NT2/D1 (cell line): ENCODE measurements around the gene AVP.
A peak's percentile ranks its signal among the peaks of the same experiment; 100 is the strongest.

Experiments used
- DNase-seq: peaks from one replicate; pipeline ENCODE4 v3.0.0-alpha.2; 2011; ENCODE audit warnings: low read depth, low spot score
- H3K27me3 ChIP-seq: 2 replicates; pipeline ENCODE4 v1.6.0; 2011; ENCODE audit warnings: mild to moderate bottlenecking; ENCODE audit not compliant: insufficient read length, insufficient read depth
- H3K36me3 ChIP-seq: 2 replicates; pipeline ENCODE4 v1.6.1; 2011; ENCODE audit warnings: mild to moderate bottlenecking, low read length, mixed read lengths; ENCODE audit not compliant: insufficient read depth, insufficient read length
- H3K4me1 ChIP-seq: 2 replicates; pipeline ENCODE4 v1.5.1; 2011; ENCODE audit not compliant: insufficient read depth, insufficient read length
- H3K4me3 ChIP-seq: 2 replicates; pipeline ENCODE4 v1.5.1; 2011; ENCODE audit warnings: low read depth; ENCODE audit not compliant: insufficient read length
- H3K9ac ChIP-seq: 2 replicates; pipeline ENCODE4 v1.6.0; 2011; ENCODE audit warnings: low read depth; ENCODE audit not compliant: insufficient read length
- H3K9me3 ChIP-seq: 2 replicates; pipeline ENCODE4 v1.5.1; 2011; ENCODE audit warnings: mild to moderate bottlenecking, low read length; ENCODE audit not compliant: insufficient read depth
- SUZ12 ChIP-seq: IDR thresholded peaks from 2 replicates; pipeline ENCODE4 v1.6.1; 2011; ENCODE audit not compliant: insufficient read length, insufficient read depth; ENCODE audit errors: extremely low read depth
- YY1 ChIP-seq: IDR thresholded peaks from 2 replicates; pipeline ENCODE4 v1.6.1; 2011; ENCODE audit not compliant: insufficient read length, insufficient read depth
- ZNF274 ChIP-seq: IDR thresholded peaks from 2 replicates; pipeline ENCODE4 v1.6.1; 2011; ENCODE audit warnings: mild to moderate bottlenecking, low read depth, low read length

The AVP gene

GRCh38 chr20:3045816-3046676, 38.5 kb downstream of the AVP start, which contains the start of gene MRPS26:
MRPS26 (plus strand) TSS chr20:3046052; CDS start chr20:3046069, 17 bp downstream.
- Histone ChIP-seq H3K9me3 (no peaks in the 10 kb centered on the region), H3K27me3 (no peaks in the 10 kb centered on the region), H3K4me1 (peaks cover 4% of the 10 kb centered on the region), H3K4me3 (peak within 1 kb of the TSS; percentile 92), H3K36me3 (peaks cover 39% of the 10 kb centered on the region), H3K9ac (peak within 1 kb of the TSS; percentile 92)
- peak; percentile 90 for DNase-seq
- TF ChIP-seq SUZ12 (no peak), ZNF274 (no peak), YY1 (no peak)

GRCh38 chr20:3045042-3045815, 39.3 kb downstream of the AVP start:
- H3K4me3 ChIP-seq: peak overlapping the region; percentile 92
- TF ChIP-seq YY1 (no peak), SUZ12 (no peak), ZNF274 (no peak)
- peaks cover 38% of the 10 kb centered on the region for H3K36me3 ChIP-seq
- peak overlapping the region; percentile 92 for H3K9ac ChIP-seq
- H3K9me3 ChIP-seq: no peaks in the 10 kb centered on the region
- DNase-seq: no peak
- no peaks in the 10 kb centered on the region for H3K27me3 ChIP-seq
- peaks cover 4% of the 10 kb centered on the region for H3K4me1 ChIP-seq

GRCh38 chr20:3044336-3044965, 40.1 kb downstream of the AVP start:
- Histone ChIP-seq H3K36me3 (peaks cover 38% of the 10 kb centered on the region), H3K27me3 (no peaks in the 10 kb centered on the region), H3K9ac (no peak overlapping the region), H3K4me3 (no peak overlapping the region), H3K9me3 (no peaks in the 10 kb centered on the region), H3K4me1 (peaks cover 4% of the 10 kb centered on the region)
- DNase-seq: no peak
- no peak for TF ChIP-seq SUZ12
- no peak for TF ChIP-seq ZNF274
- no peak for TF ChIP-seq YY1

- no peaks in the 10 kb centered on the region for H3K9me3 ChIP-seq
- TF ChIP-seq ZNF274 (no peak), YY1 (no peak), SUZ12 (no peak)
- H3K9ac ChIP-seq: no peak within 1 kb of the TSS
- DNase-seq: no peak
- peaks cover 38% of the 10 kb centered on the region for H3K36me3 ChIP-seq
- H3K4me1 ChIP-seq: peaks cover 4% of the 10 kb centered on the region
- H3K4me3 ChIP-seq: no peak within 1 kb of the TSS
- no peaks in the 10 kb centered on the region for H3K27me3 ChIP-seq
Observed at GRCh38 chr20:3043322-3043721, 41.2 kb downstream of the AVP start, which contains the start of gene GNRH2. GNRH2 (plus strand) TSS chr20:3043622; CDS start chr20:3044415, 793 bp downstream.

- no peaks in the 10 kb centered on the region for H3K27me3 ChIP-seq
- peaks cover 37% of the 10 kb centered on the region for H3K36me3 ChIP-seq
- H3K4me3 ChIP-seq: no peak overlapping the region
- H3K4me1 ChIP-seq: peaks cover 4% of the 10 kb centered on the region
- TF ChIP-seq YY1 (no peak), ZNF274 (no peak)
- no peak for DNase-seq
- no peaks in the 10 kb centered on the region for H3K9me3 ChIP-seq
- H3K9ac ChIP-seq: no peak overlapping the region
Observed at GRCh38 chr20:3042625-3043024, 41.9 kb downstream of the AVP start.

GRCh38 chr20:3041854-3042409, 42.6 kb downstream of the AVP start:
- TF ChIP-seq SUZ12 (no peak), ZNF274 (no peak), YY1 (no peak)
- Histone ChIP-seq H3K36me3 (peaks cover 37% of the 10 kb centered on the region), H3K27me3 (no peaks in the 10 kb centered on the region), H3K9ac (no peak overlapping the region), H3K4me3 (no peak overlapping the region), H3K4me1 (peaks cover 4% of the 10 kb centered on the region), H3K9me3 (no peaks in the 10 kb centered on the region)
- DNase-seq: no peak

- no peaks in the 10 kb centered on the region for H3K9me3 ChIP-seq
- H3K9ac ChIP-seq: no peak overlapping the region
- H3K4me3 ChIP-seq: no peak overlapping the region
- H3K4me1 ChIP-seq: peaks cover 4% of the 10 kb centered on the region
- DNase-seq: no peak
- TF ChIP-seq YY1 (no peak), SUZ12 (no peak)
- peaks cover 54% of the 10 kb centered on the region for H3K36me3 ChIP-seq
- no peaks in the 10 kb centered on the region for H3K27me3 ChIP-seq
Observed at GRCh38 chr20:3040086-3040485, 44.4 kb downstream of the AVP start.
